GDM1 (cell line): ENCODE results near the gene METAP1D.
"Not testable (repeated sequence)": the region's sequence is repeated elsewhere in the genome, so short reads cannot be mapped to it uniquely, and the experiment has no call there.

Source experiments
- DNase-seq: peaks from one replicate; lab custom pipeline; 2025; lab: John Stamatoyannopoulos, UW

METAP1D gene

GRCh38 chr2:172048508-172049503 is 49.1 kb downstream of the METAP1D start:
- no peak for DNase-seq

DNA sequence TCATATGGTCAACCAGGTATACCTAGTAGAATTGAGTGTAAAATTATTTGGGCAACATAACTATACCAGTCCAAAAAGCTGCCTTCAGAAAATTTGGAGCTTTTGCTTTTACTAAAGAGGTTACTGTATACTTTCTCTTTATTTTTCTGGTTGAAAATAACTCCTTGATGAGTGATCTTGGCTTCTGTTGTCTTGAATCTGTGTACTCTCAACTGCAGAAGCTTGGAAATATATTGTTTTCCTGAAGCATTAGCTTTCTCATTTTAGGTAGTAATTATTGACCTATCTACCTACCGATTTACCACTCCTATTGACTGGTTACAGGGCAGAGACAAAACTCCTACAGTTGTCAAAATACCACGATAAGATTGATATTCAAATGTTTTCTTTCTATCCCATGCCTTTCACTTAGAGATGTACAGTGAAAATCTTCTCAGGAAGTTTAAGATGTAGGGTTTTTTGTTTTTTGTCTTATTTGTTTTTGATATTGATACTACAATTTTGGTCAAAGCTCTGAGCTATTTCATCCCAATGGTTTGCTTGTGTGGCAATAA is 49.9 kb downstream of the METAP1D start:
- DNase-seq, result no peak

- no peak for DNase-seq
Observed at GRCh38 chr2:172050479-172051125, 50.8 kb downstream of the METAP1D start.

DNA sequence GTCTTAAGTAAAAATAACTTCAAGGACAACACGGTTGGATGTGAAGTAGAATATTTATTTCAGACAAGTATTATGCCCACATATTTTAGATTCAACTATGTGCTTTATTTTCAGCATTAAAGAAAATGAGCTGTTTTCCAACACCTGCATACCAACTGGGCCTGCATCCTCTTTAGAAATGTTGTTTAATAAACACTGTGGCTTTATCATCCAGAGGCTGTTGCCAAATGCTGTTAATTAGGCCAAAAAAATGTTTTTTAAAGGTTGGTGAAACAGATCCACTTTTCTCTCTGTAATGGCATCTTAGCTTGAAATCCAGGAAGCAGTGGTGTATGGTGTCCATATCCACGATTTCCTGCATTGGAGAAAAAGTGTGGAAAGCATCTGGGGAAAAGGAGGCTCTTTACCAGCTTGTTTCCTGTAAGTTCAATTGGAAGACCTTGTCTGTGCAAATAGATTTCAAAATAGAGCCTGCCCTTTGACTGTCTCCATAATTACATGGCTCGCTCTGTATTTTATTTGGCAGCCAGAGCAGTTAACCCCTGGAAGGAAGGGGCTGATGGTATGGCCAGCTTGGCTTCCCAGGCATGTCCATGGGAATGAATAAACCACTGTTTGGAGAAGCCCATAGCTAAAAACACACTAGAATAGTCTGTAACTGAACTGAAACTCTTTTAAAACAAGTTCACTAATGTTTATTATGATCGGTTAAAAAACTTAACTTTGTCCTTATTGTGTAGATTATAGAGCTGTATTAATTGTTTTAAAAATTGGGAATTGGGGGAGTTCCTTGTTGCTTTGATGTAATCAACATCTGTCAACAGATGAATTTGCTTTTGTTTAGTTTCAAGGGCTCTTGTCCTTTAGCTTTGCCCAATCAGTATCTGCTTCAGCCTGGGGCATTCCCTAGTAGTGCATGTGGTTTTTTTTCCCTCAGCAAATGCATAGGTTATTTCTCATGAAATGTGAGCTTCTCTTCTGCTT is 52.5 kb downstream of the METAP1D start:
- no peak for DNase-seq

DNA sequence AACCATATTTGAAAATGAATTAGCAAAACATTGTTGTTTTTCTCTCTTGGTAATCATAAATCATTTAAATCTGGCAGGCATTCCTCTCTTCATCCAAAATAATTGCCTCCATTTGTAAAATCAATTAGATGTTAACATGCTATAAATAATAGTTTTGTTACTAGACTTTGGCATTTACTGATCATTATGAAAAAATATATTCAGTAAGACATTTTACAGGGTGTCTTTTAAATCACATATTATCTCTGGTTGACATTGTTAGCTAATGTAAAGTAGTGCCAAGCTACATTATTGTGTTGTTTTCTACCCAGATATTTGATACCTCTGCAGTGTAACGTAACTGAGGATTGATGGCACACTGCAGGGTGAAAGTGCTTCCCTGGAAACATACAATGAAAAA is 53.7 kb downstream of the METAP1D start:
- DNase-seq, result no peak

DNA sequence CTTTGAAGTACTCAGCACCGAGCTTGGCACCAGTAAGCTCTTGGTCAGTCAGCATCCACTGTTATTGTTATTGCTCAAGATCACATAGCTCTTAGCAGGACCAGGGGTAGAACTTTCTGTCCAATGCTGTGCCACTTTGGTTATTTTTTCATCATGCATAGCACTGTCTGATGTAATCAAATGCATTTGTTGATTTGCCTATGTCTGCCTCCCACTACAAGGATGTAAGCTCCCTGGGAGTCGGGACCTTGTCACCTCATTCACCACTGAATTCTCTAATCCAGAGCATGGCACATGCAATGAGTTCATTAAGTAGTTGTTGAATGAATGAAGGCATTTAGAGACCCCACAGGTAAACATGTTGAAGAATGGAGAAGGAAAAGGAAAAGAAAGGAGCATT is 56.5 kb downstream of the METAP1D start:
- DNase-seq, result no peak

GRCh38 chr2:172058660-172059059 is 58.9 kb downstream of the METAP1D start:
- DNase-seq, result no peak

GRCh38 chr2:172060118-172060517 is 60.4 kb downstream of the METAP1D start:
- DNase-seq, result not testable (repeated sequence)

GRCh38 chr2:172062402-172063004 is 62.8 kb downstream of the METAP1D start:
- no peak for DNase-seq

GRCh38 chr2:172063446-172063845 is 63.7 kb downstream of the METAP1D start:
- DNase-seq, result no peak

DNA sequence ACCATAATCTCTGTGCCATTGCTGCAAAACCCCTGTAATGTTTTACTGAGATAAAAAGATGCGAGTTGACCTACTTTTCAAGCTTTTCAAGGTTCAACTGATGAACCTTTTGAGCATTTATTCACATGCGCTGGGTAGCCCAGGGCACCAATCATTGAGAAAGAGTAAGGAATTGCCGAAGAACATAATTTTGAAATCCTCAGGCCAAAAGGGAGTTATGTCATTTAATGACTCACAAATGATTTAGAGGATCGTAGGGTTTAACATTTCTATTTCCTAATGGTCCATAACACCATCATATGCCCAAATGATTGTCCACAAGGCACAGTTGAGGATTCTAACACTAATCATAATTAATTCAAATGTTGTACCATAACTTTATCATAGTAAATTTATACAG is 65.4 kb downstream of the METAP1D start:
- DNase-seq, result no peak

DNA sequence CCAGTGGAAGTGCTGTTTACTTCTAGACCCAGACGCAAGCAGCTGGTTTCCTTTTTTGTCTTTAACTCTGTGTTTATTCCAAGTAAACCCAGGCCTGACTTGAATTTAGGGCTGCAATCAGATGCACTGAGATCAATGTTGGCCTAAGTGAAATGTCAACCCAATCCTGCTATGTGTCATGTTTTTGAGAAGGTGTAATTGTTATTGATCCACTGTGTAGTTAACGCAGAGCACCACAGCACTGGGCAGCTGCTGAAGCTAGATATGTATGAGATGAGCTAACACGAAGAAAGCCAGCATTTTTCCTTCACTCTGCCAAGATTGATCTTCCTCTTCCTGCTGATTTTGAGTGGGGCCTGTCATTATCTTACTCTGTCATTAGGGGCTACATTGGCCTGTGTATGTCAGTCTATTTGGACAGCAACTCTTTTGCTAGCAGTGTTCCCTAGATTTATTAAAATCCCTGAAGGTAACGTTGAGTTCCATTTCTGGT is 66.7 kb downstream of the METAP1D start:
- no peak for DNase-seq

DNA sequence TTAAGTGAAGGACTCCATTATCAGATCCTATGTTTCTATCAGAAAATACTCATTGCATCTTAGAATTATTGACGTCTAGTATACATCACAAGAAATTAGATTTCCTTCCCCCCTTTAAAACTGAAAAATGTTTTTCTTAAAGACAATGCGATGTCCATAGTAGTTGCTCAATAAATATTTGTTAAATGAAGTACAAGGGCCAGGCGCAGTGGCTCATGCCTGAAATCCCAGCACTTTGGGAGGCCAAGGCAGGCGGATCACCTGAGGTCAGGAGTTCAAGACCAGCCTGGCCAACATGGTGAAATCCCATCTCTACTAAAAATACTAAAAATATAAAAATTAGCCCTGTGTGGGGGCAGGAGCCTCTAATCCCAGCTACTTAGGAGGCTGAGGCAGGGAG is 68.2 kb downstream of the METAP1D start:
- DNase-seq, result not testable (repeated sequence)

DNA sequence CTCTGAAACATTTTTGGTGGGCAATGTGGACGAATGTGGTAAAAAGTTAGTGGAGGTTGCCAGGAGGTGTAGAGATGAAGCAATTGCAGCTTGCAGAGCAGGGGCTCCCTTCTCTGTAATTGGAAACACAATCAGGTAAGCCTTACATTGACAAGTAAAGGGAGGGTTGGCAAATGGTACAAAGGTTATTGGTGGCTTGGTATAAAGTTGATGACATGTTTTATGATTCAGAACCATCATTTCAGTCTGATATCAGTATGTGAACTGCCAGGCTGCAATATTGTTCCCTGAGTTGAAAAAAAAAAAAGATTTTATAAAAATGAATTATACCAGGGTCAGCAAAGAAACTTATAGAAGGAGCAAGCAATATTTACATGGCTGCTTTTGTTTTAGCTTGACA is 71.2 kb downstream of the METAP1D start:
- DNase-seq, result no peak

- DNase-seq, result no peak
Observed at GRCh38 chr2:172072303-172072702, 72.5 kb downstream of the METAP1D start.

DNA sequence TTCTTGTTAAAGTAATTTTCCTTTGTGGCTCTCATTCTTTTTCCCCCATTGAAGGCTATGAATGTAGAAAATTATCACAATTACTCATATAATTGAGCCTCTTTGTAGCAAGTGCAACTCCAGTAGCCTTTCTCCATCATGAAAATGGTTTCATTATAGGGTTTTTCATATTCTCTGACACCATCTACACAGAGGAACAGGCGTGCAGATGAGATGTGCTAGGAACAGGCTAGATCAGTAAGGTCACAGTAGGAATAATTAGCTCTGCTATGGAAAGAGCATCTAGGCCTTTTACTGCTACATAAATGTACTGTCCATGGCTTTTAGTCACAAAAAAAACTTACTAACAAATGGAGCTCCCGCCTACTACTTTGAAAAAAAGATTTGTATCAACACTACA is 73.0 kb downstream of the METAP1D start:
- DNase-seq, result no peak

DNA sequence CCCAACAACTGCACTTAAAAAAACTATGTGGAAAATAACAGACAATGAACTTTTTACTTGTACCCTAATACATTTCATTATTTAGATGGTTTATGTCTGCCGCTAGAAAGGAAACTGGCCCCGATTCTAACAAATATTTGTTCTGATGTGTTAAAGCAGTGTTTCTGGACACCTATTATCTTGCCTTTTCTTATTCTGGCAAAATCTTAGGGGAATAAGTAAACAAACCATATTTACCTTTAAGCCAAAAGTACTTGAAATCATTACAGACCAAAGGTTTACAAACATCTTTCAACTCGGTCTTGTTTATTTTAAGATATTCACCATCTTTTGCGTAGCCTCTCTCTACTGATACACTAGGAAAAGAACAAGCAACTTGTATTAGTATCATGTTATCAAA is 73.8 kb downstream of the METAP1D start:
- DNase-seq, result no peak

GRCh38 chr2:172074254-172074653 is 74.5 kb downstream of the METAP1D start:
- DNase-seq, result no peak

GRCh38 chr2:172079416-172079815 is 79.7 kb downstream of the METAP1D start:
- DNase-seq, result no peak

DNA sequence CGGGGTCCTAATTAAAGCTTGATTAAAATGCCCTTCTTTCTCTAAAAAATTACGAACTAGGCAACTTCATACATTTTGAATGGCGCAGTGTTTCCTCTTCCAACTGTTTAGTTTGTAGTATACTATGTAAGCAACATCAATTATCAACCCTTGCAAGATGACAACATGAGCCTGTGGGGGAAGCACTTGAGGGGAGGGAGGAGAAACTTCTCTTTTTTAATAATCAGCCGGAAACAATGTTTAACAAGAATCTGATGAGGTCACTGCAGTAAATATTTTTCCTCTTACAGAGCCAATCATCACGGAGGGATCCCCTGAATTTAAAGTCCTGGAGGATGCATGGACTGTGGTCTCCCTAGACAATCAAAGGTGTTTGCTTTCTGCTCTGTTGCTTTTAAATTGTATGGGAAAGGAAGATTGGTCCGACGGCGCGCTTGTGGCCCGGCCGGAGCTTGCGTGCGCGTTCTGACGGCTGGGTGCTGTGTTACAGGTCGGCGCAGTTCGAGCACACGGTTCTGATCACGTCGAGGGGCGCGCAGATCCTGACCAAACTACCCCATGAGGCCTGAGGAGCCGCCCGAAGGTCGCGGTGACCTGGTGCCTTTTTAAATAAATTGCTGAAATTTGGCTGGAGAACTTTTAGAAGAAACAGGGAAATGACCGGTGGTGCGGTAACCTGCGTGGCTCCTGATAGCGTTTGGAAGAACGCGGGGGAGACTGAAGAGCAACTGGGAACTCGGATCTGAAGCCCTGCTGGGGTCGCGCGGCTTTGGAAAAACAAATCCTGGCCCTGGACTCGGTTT is 80.3 kb downstream of the METAP1D start:
- DNase-seq, result no peak
